A549 (cell line): ENCODE data around the gene GNPTG. TPM values are rescaled to one million over a fixed set of nuclear protein-coding genes. Genes with fewer than 3 reads are reported as not detected.

Experiments
- ATAC-seq, 2 experiments: fragments of 200-7000 bp in 1 of 2; fragments of >200 bp in 1 of 2; cut with Nextera tagmentation in 1 of 2; cut with Tn5 transposase in 1 of 2; 3 replicates each; pipeline versions ENCODE4 v1.8.0 to v1.9.1; 2018 to 2020; ENCODE audit warnings: mild to moderate bottlenecking in 1 of 2, moderate library complexity in 1 of 2
- CTCF ChIA-PET: fragments of 300-600 bp; sonication (Branson Sonifier 250); formaldehyde crosslinking; extraction: SDS; loops from one replicate; lab custom pipeline; 2021; ENCODE audit warnings: antibody characterized with exemption, inconsistent platforms; lab: Yijun Ruan, JAX
- POLR2A ChIA-PET: fragments of 350-600 bp; formaldehyde crosslinking; extraction: SDS; loops from one replicate; lab custom pipeline; 2021; ENCODE audit warnings: antibody characterized with exemption, inconsistent platforms; lab: Yijun Ruan, JAX
- DNase-seq, 2 experiments: peaks; one replicate each; pipeline versions ENCODE4 v3.0.0 to v3.0.0-alpha.2; 2011 to 2016; ENCODE audit warnings: low read depth in 1 of 2, low spot score in 1 of 2
- FAIRE-seq: peaks from 2 replicates; lab custom pipeline; 2011; peaks lifted over from hg19 to GRCh38; lab: Jason Lieb, UNC
- H3K27ac ChIP-seq, 2 experiments: fragments of >200 bp; sonication (Bioruptor Twin); formaldehyde crosslinking; 3 replicates each; pipeline ENCODE4 v1.5.1; 2016 to 2017
- H3K4me1 ChIP-seq: fragments of >200 bp; sonication (Bioruptor Twin); formaldehyde crosslinking; 3 replicates; pipeline ENCODE4 v1.6.1; 2016
- H3K4me2 ChIP-seq: fragments of >200 bp; sonication (Bioruptor Twin); formaldehyde crosslinking; 3 replicates; pipeline ENCODE4 v1.6.1; 2016
- H3K4me3 ChIP-seq: fragments of >200 bp; sonication (Bioruptor Twin); formaldehyde crosslinking; 3 replicates; pipeline ENCODE4 v1.5.1; 2016
- H3K9me3 ChIP-seq: fragments of >200 bp; sonication (Bioruptor Twin); formaldehyde crosslinking; 3 replicates; pipeline ENCODE4 v1.6.1; 2016
- BCL3 ChIP-seq: fragments of >200 bp; sonication (Bioruptor Twin); formaldehyde crosslinking; IDR thresholded peaks from 3 replicates; pipeline ENCODE4 v1.6.1; 2016
- CHD4 ChIP-seq: fragments of 200-600 bp; sonication (generic); IDR thresholded peaks from 2 replicates; pipeline ENCODE4 v1.6.1; 2016; ENCODE audit warnings: antibody characterized with exemption, mild to moderate bottlenecking, borderline replicate concordance
- EHMT2 ChIP-seq: fragments of 200-600 bp; sonication (generic); IDR thresholded peaks from 2 replicates; pipeline ENCODE4 v1.6.1; 2016; ENCODE audit warnings: antibody characterized with exemption, low read depth, mild to moderate bottlenecking, moderate library complexity
- ESRRA ChIP-seq: fragments of 150-350 bp; IDR thresholded peaks from 2 replicates; pipeline ENCODE4 v1.6.1; 2014; ENCODE audit warnings: mild to moderate bottlenecking, low read length, borderline replicate concordance
- FOSL2 ChIP-seq, 2 experiments: fragments of 450-650 bp in 1 of 2; fragments of >200 bp in 1 of 2; sonication (Bioruptor Twin) in 1 of 2; formaldehyde crosslinking; IDR thresholded peaks; 2 replicates each; pipeline versions ENCODE4 v1.5.0 to v1.6.1; 2016 to 2020; ENCODE audit warnings: mild to moderate bottlenecking in 1 of 2, moderate library complexity in 1 of 2
- FOXS1 ChIP-seq: fragments of 250-450 bp; sonication (Bioruptor Pico); IDR thresholded peaks from 2 replicates; pipeline ENCODE4 v1.5.0; 2020; ENCODE audit warnings: mild to moderate bottlenecking, moderate library complexity
- GATA3 ChIP-seq: IDR thresholded peaks from 2 replicates; pipeline ENCODE4 v1.6.1; 2012; ENCODE audit warnings: borderline replicate concordance
- HEYL ChIP-seq: fragments of 250-450 bp; sonication (Bioruptor Pico); IDR thresholded peaks from 2 replicates; pipeline ENCODE4 v1.8.0; 2021; ENCODE audit warnings: mild to moderate bottlenecking, moderate library complexity
- HOXB5 ChIP-seq: fragments of 250-450 bp; sonication (Bioruptor Pico); IDR thresholded peaks from 2 replicates; pipeline ENCODE4 v1.5.0; 2020; ENCODE audit warnings: mild to moderate bottlenecking, moderate library complexity
- JUN ChIP-seq, 2 experiments: fragments of >200 bp; sonication (Bioruptor Twin); formaldehyde crosslinking; IDR thresholded peaks; 2 replicates in 1 of 2; 3 replicates in 1 of 2; pipeline ENCODE4 v1.6.1; 2016 to 2017
- KDM5A ChIP-seq: fragments of 200-600 bp; sonication (generic); IDR thresholded peaks from 2 replicates; pipeline ENCODE4 v1.6.1; 2016; ENCODE audit warnings: antibody characterized with exemption, mild to moderate bottlenecking
- MAFK ChIP-seq: fragments of 450-650 bp; IDR thresholded peaks from 2 replicates; pipeline ENCODE4 v1.6.1; 2014; ENCODE audit not compliant: partially characterized antibody
- MYC ChIP-seq: IDR thresholded peaks from 2 replicates; pipeline ENCODE4 v1.6.1; 2012; ENCODE audit warnings: mild to moderate bottlenecking, inconsistent platforms, low read length, improper control_type of control experiment, borderline replicate concordance
- NFE2L2 ChIP-seq: fragments of 150-350 bp; conservative IDR thresholded peaks from 2 replicates; pipeline ENCODE4 v1.6.1; 2014; ENCODE audit warnings: low read length
- NR3C1 ChIP-seq: fragments of >200 bp; sonication (Bioruptor Twin); formaldehyde crosslinking; IDR thresholded peaks from 3 replicates; pipeline ENCODE4 v1.6.1; 2017
- PHF8 ChIP-seq: fragments of 200-600 bp; sonication (generic); IDR thresholded peaks from 2 replicates; pipeline ENCODE4 v1.6.1; 2016; ENCODE audit warnings: low read depth, mild to moderate bottlenecking, antibody characterized with exemption, moderate library complexity, borderline replicate concordance
- POLR2A ChIP-seq: IDR thresholded peaks from 2 replicates; pipeline ENCODE4 v1.6.1; 2012; ENCODE audit warnings: mild to moderate bottlenecking, low read length
- RAD21 ChIP-seq, 2 experiments: fragments of >200 bp in 1 of 2; sonication (Bioruptor Twin) in 1 of 2; formaldehyde crosslinking in 1 of 2; IDR thresholded peaks in 1 of 2; conservative IDR thresholded peaks in 1 of 2; 2 replicates in 1 of 2; 3 replicates in 1 of 2; pipeline ENCODE4 v1.6.1; 2012 to 2018; ENCODE audit warnings: inconsistent platforms in 1 of 2
- RARB ChIP-seq: fragments of 250-450 bp; sonication (Bioruptor Pico); IDR thresholded peaks from 2 replicates; pipeline ENCODE4 v1.8.0; 2021; ENCODE audit warnings: mild to moderate bottlenecking, moderate library complexity
- RCOR1 ChIP-seq: fragments of 150-350 bp; IDR thresholded peaks from 2 replicates; pipeline ENCODE4 v1.6.1; 2014; ENCODE audit warnings: antibody characterized with exemption, low read length, low read depth
- RFX5 ChIP-seq: fragments of 450-650 bp; IDR thresholded peaks from 2 replicates; pipeline ENCODE4 v1.7.1; 2014; ENCODE audit warnings: antibody characterized with exemption, mild to moderate bottlenecking, moderate library complexity
- RNF2 ChIP-seq: fragments of 200-600 bp; sonication (generic); IDR thresholded peaks from 2 replicates; pipeline ENCODE4 v1.6.1; 2016; ENCODE audit warnings: low read depth, mild to moderate bottlenecking, antibody characterized with exemption, moderate library complexity, borderline replicate concordance
- TP53 ChIP-seq: fragments of 250-450 bp; sonication (Bioruptor Pico); IDR thresholded peaks from 2 replicates; pipeline ENCODE4 v1.5.0; 2021; ENCODE audit warnings: mild to moderate bottlenecking, moderate library complexity
- USF2 ChIP-seq: fragments of 450-650 bp; IDR thresholded peaks from 2 replicates; pipeline ENCODE4 v1.6.1; 2014; ENCODE audit warnings: antibody characterized with exemption
- ZSCAN20 ChIP-seq: fragments of 250-450 bp; sonication (Bioruptor Pico); IDR thresholded peaks from 2 replicates; pipeline ENCODE4 v1.8.0; 2022; ENCODE audit warnings: mild to moderate bottlenecking, moderate library complexity
- WGBS: methylation state at CpG from one replicate; pipeline ENCODE4 v1.1.6; 2017; ENCODE audit errors: missing lambda C conversion rate; 5-methylcytosine and 5-hydroxymethylcytosine counted together
- polyA plus RNA-seq, 4 experiments: library from polyadenylated mRNA; depleted of rRNA in 3 of 4; stranded (reverse); fragments of >200 nt; fragmentation: RNase III in 1 of 4; extraction: RNeasy Plus Mini Kit Qiagen cat#74134 plus additional on column Dnase treatment in 1 of 4; gene quantifications; 2 replicates in 3 of 4; 3 replicates in 1 of 4; pipeline ENCODE4 v1.2.3, GENCODE V29; 2011 to 2017
- TF ChIP-seq, protein P1 (sequence below): IDR thresholded peaks from 2 replicates; pipeline ENCODE4 v1.6.1; 2012
- TF ChIP-seq, protein P2 (sequence below): IDR thresholded peaks from 2 replicates; pipeline ENCODE4 v1.6.1; 2012

The GNPTG gene
- polyA plus RNA-seq, 2 of the 4 experiments (the other 2 are of a cell fraction) = 23.4 to 24.2 TPM

GRCh38 chr16:1378804-1379303, 27.1 kb downstream of the GNPTG start (continued):
- TF ChIP-seq NFE2L2 = peak; percentile 96
- peak; percentile 43 for TF ChIP-seq POLR2A
- TF ChIP-seq GATA3 = no peak
- no peak for TF ChIP-seq EHMT2
- no peak for TF ChIP-seq BCL3
- TF ChIP-seq FOXS1 (CRISPR knock-in tag) = no peak
- TF ChIP-seq TP53 (CRISPR knock-in tag) = peak; percentile 12; the same call in 1 of the 2 replicates
- TF ChIP-seq MYC = no peak
- TF ChIP-seq PHF8 = no peak
- peak; percentile 83 for TF ChIP-seq RARB
- TF ChIP-seq, protein P1, sequence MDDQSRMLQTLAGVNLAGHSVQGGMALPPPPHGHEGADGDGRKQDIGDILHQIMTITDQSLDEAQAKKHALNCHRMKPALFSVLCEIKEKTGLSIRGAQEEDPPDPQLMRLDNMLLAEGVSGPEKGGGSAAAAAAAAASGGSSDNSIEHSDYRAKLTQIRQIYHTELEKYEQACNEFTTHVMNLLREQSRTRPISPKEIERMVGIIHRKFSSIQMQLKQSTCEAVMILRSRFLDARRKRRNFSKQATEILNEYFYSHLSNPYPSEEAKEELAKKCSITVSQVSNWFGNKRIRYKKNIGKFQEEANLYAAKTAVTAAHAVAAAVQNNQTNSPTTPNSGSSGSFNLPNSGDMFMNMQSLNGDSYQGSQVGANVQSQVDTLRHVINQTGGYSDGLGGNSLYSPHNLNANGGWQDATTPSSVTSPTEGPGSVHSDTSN = peak; percentile 50; the same call in 1 of the 2 replicates

DNA sequence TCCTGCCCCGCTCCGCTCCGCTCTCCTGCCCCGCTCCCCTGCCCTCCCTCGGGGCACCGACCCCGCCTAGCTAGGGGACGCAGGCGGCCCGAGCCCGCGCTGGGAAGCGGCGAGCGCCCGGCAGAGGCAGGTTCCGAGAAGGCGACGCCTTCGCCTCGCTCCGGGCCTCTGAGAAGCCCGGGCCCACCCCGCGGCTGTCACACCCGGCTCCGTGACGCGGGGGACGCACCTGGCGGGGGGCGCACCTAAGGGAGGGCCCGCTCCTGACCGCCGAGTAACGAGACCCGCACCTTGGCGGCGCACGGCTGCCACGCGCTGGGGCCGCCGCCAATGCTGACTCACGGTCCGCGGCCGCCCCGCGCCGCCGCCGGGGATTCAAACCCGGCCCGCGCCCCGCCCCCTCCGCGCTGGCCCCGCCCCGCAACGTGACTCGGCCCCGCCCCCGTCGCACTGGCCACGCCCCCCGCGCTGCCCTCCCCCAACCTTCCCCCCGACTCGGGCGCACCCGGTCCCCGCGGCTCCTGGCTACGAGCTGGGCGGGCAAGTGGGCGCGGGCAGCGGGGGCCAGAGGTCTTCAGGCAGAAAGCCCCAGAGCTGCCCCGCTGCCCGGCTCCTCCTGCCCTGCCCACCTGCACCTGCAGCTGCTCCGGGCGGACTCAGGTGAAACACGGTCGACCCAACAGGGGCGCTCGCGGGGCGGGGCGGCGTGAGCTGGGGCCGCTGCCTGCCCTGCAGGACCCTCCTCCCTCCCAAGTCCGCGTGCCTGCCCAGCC, 27.8 kb downstream of the GNPTG start:
- Histone ChIP-seq H3K9me3 (no peaks in the 10 kb centered on the region), H3K4me2 (peak overlapping the region; percentile 99), H3K27ac (peak overlapping the region; percentile 93 to 100), H3K4me1 (peaks cover 27% of the 10 kb centered on the region), H3K4me3 (peak overlapping the region; percentile 70)
- TF ChIP-seq ZSCAN20 = no peak
- peak; percentile 88 for TF ChIP-seq POLR2A
- peak; percentile 46; the same call in 1 of the 2 replicates for TF ChIP-seq HOXB5 (CRISPR knock-in tag)
- TF ChIP-seq EHMT2 = no peak
- no peak for TF ChIP-seq NFE2L2
- TF ChIP-seq FOSL2 (IDR thresholded peaks at IDR 0.05) = no peak
- peak; percentile 57 for TF ChIP-seq FOSL2 (CRISPR knock-in tag; IDR thresholded peaks at IDR 0.05)
- TF ChIP-seq, protein P2, sequence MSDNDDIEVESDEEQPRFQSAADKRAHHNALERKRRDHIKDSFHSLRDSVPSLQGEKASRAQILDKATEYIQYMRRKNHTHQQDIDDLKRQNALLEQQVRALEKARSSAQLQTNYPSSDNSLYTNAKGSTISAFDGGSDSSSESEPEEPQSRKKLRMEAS = peak; percentile 75
- TF ChIP-seq RAD21 (conservative IDR thresholded peaks at IDR 0.05 in 1 of 2, IDR thresholded peaks at IDR 0.05 in 1 of 2) = no peak
- TF ChIP-seq PHF8 = peak; percentile 57
- TF ChIP-seq MAFK = no peak
- peak; percentile 72; the same call in 2 of the 3 replicates for TF ChIP-seq BCL3
- TF ChIP-seq JUN (IDR thresholded peaks at IDR 0.05) = peak; percentile 90 to 91
- ChIA-PET POLR2A (interaction anchor here (1.0 to 2.5 kb wide), 8 partner anchors 10 to 403 kb away, joined by 3 to 10 read pairs (median 5); partner anchors contain the start of genes NUBP2, SPSB3 and UQCC4), CTCF (interaction anchor here (1.0 to 11.4 kb wide), 8 partner anchors 8 to 550 kb away, joined by 3 to 127 read pairs (median 4); partner anchors contain the start of gene UQCC4)
- DNase-seq = peak; percentile 43 to 65
- FAIRE-seq = no peak
- 0% methylated on average over 2 of the region's 95 CpGs for WGBS
- peak; percentile 55 to 62 for ATAC-seq

DNA sequence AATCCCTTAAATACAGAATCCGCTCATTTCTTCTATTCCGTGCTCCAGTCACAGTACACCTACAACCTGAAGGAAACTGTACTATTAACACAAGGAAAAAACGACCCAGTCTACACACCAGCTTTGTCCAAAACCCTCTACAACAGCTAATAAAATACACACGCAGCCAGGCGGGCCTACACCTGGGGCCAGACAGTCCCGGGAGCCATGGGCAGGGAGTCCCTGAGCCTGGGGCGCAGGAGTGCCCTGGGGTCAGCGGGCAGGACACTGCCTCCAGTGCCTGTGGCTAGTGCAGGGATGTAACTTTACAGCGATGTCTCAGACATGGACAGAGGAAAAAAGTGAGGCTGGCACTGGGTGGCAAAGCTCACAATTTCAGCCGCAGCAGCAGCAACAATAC, 28.5 kb downstream of the GNPTG start:
- peak overlapping the region; percentile 93 to 100; a peak in 5 of 6 replicates for H3K27ac ChIP-seq
- H3K4me1 ChIP-seq = peaks cover 27% of the 10 kb centered on the region
- peak overlapping the region; percentile 99 for H3K4me2 ChIP-seq
- DNase-seq (no peak), FAIRE-seq (no peak), ATAC-seq (no peak)
- 78% methylated on average over 10 of the region's 10 CpGs for WGBS
- POLR2A ChIA-PET = interaction anchor here (0.6 to 2.5 kb wide), 5 partner anchors 12 to 604 kb away, joined by 3 to 8 read pairs (median 5); partner anchors contain the start of genes GFER and UQCC4
- peak overlapping the region; percentile 70 for H3K4me3 ChIP-seq
- CTCF ChIA-PET = interaction anchor here (0.7 to 11.4 kb wide), 8 partner anchors 8 to 549 kb away, joined by 3 to 127 read pairs (median 4); no protein-coding TSS in a partner anchor
- H3K9me3 ChIP-seq = no peaks in the 10 kb centered on the region
- no peak for TF ChIP-seq RFX5
- TF ChIP-seq GATA3 = no peak
- TF ChIP-seq KDM5A = no peak
- TF ChIP-seq RCOR1 = no peak
- no peak for TF ChIP-seq RNF2
- no peak for TF ChIP-seq ESRRA
- no peak for TF ChIP-seq HOXB5 (CRISPR knock-in tag)
- no peak for TF ChIP-seq PHF8
- TF ChIP-seq TP53 (CRISPR knock-in tag) = no peak
- TF ChIP-seq FOSL2 (IDR thresholded peaks at IDR 0.05) = no peak
- TF ChIP-seq FOSL2 (CRISPR knock-in tag; IDR thresholded peaks at IDR 0.05) = no peak
- TF ChIP-seq JUN (IDR thresholded peaks at IDR 0.05) = no peak
- no peak for TF ChIP-seq HEYL (CRISPR knock-in tag)
- no peak for TF ChIP-seq POLR2A
- TF ChIP-seq CHD4 = no peak
- no peak for TF ChIP-seq USF2
- no peak for TF ChIP-seq NR3C1
- no peak for TF ChIP-seq RARB
